ENCODE data around the gene E4F1. TPM values are rescaled to one million over a fixed set of nuclear protein-coding genes. Genes with fewer than 3 reads are reported as not detected.

The E4F1 gene
- total and polyA plus RNA-seq, 2 donors (not counting 1 experiment from before 2014, with no cell fraction given), result 41.8 to 70.9 TPM

DNA sequence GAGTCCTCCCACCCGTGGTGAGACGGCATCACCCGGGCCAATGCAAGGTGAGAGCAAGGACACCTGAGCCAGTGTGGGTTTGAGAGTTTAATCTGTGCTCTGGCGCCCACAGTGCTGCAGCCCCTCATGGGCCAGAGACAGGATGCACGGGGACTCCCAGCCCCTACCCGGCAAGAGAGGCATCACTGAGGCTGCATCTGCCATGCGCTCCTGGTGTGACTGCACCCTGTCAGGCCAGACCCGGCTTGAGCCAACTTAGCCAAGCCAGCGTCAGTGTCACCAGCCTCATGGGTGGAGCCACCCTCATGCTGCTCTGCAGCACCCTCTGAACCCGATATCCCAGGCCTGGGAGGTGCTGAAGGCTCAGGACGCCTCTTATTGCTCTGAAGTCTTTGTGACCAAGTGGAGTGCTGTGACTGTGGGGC is 11.5 kb upstream of the E4F1 start:
- Mint-ChIP-seq H3K27ac (peak overlapping the region; percentile 50), H3K9me3 (ENCODE audit: insufficient read depth) (no peaks in the 10 kb centered on the region), H3K27me3 (no peaks in the 10 kb centered on the region), H3K4me3 (no peak overlapping the region), H3K4me1 (peaks cover 25% of the 10 kb centered on the region)
- H3K4me3 ChIP-seq (ENCODE audit: control extremely low read depth in 1 of 5, extremely low read depth in 1 of 5, insufficient read depth in 1 of 5, low read depth in 2 of 5, low read length in 4 of 5), result no peak overlapping the region
- no peak overlapping the region for H3K27ac ChIP-seq (ENCODE audit: low read length in 2 of 2)
- H3K9me3 ChIP-seq (ENCODE audit: control extremely low read depth in 1 of 3, control insufficient read depth in 2 of 3, insufficient read depth in 1 of 3, low read length in 2 of 3), result no peaks in the 10 kb centered on the region
- H3K79me2 ChIP-seq (ENCODE audit: control insufficient read depth, insufficient read depth, low read length), result peaks cover 14% of the 10 kb centered on the region
- H2AFZ ChIP-seq (ENCODE audit: insufficient read depth, low read depth, low read length, poor library complexity, severe bottlenecking), result no peak overlapping the region
- CTCF ChIA-PET, result interaction anchor here (1.0 kb wide), 1 partner anchor 17 kb away, joined by 3 read pairs; no protein-coding TSS in a partner anchor
- no peak overlapping the region for H3K4me2 ChIP-seq (replicated peaks; ENCODE audit: low read depth, low read length, poor library complexity, severe bottlenecking)
- intact Hi-C loops (cut with micrococcal nuclease), result no loop called here
- H4K20me1 ChIP-seq (ENCODE audit: control insufficient read depth, insufficient read depth, low read length, poor library complexity, severe bottlenecking), result peaks cover 11% of the 10 kb centered on the region
- POLR2A ChIA-PET, result interaction anchor here (0.7 kb wide), 1 partner anchor 10 kb away, joined by 3 read pairs; no protein-coding TSS in a partner anchor
- WGBS (ENCODE audit: insufficient coverage), result 97% methylated on average over 8 of the region's 11 CpGs
- no peak for TF ChIP-seq EZH2 (IDR thresholded peaks at IDR 0.05; ENCODE audit: borderline replicate concordance, insufficient read depth, low read depth, low read length, poor library complexity, severe bottlenecking)
- TF ChIP-seq, protein P1, sequence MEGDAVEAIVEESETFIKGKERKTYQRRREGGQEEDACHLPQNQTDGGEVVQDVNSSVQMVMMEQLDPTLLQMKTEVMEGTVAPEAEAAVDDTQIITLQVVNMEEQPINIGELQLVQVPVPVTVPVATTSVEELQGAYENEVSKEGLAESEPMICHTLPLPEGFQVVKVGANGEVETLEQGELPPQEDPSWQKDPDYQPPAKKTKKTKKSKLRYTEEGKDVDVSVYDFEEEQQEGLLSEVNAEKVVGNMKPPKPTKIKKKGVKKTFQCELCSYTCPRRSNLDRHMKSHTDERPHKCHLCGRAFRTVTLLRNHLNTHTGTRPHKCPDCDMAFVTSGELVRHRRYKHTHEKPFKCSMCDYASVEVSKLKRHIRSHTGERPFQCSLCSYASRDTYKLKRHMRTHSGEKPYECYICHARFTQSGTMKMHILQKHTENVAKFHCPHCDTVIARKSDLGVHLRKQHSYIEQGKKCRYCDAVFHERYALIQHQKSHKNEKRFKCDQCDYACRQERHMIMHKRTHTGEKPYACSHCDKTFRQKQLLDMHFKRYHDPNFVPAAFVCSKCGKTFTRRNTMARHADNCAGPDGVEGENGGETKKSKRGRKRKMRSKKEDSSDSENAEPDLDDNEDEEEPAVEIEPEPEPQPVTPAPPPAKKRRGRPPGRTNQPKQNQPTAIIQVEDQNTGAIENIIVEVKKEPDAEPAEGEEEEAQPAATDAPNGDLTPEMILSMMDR (IDR thresholded peaks at IDR 0.05), result no peak
- peaks cover 10 to 19% of the 10 kb centered on the region in 2 donors for H3K4me1 ChIP-seq (ENCODE audit: control insufficient read depth in 2 of 2, insufficient read depth in 2 of 2, low read length in 2 of 2)
- H3K27me3 ChIP-seq (replicated peaks in 1 of 4; ENCODE audit: control extremely low read depth in 1 of 4, control insufficient read depth in 3 of 4, insufficient read depth in 4 of 4, low read length in 3 of 4), result no peaks in the 10 kb centered on the region
- ATAC-seq (ENCODE audit: low read depth) (no peak), DNase-seq (no peak)
- H3K36me3 ChIP-seq (replicated peaks in 1 of 2; ENCODE audit: control extremely low read depth in 1 of 2, control insufficient read depth in 1 of 2, extremely low read depth in 1 of 2, insufficient read depth in 2 of 2, low read length in 1 of 2), result peaks cover 0 to 35% of the 10 kb centered on the region in 2 experiments
- no peak overlapping the region for H3K9ac ChIP-seq (ENCODE audit: low read length)

DNA sequence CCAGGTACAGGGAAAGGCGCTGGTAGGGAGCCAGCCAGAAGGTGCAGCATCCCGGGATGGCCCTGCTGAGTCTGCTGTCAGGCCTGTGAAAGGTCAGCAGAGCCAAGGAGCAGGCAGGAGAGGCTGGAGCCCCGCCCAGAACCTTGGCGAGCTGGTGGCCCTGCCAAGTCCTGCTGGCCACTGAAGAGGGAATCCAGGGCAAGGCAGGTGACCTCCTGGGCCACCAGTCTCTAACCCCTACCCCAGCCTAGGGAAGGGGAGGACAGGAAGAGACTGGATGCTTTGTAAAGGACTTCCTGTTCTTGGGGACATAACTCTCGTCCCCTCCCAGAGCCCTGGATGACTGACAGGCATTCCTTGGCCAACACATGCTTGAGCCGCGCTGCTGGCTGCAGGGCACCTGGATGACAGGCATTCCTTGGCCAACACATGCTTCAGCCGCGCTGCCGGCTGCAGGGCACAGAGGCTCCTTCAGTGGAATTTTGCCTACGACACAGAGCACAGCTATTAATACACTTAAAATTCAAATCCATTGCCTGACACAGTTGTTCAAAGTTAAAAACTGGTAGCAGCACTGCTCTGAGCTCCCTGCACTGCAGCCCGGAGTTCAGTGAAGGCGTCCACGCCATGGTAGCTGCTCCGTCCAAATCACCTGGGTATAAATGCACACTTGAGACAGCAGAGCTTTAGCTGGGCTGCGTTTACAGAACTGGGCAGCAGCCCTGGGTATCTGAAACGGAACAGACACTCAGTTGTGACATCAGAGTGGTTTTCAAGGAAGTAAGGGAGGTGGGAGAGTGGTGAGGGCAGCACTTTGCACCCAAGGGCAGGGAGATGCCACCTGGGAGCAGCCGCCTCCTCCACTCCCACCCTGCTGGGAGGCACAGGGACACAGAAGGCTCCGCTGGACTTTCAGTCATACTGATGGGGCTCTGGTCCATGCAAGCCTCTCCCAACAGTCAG is 10.7 kb upstream of the E4F1 start:
- peaks cover 10 to 18% of the 10 kb centered on the region in 2 donors for H3K4me1 ChIP-seq (ENCODE audit: control insufficient read depth in 2 of 2, insufficient read depth in 2 of 2, low read length in 2 of 2)
- H3K9ac ChIP-seq (ENCODE audit: low read length), result no peak overlapping the region
- Mint-ChIP-seq H3K27ac (peak overlapping the region; percentile 50), H3K4me1 (peaks cover 18% of the 10 kb centered on the region), H3K4me3 (peak overlapping the region; percentile 78), H3K9me3 (ENCODE audit: insufficient read depth) (no peaks in the 10 kb centered on the region), H3K27me3 (no peaks in the 10 kb centered on the region)
- H3K4me3 ChIP-seq (ENCODE audit: control extremely low read depth in 1 of 5, extremely low read depth in 1 of 5, insufficient read depth in 1 of 5, low read depth in 2 of 5, low read length in 4 of 5), result no peak overlapping the region
- WGBS (ENCODE audit: insufficient coverage), result 92% methylated on average over 19 of the region's 19 CpGs
- no peak for TF ChIP-seq EZH2 (IDR thresholded peaks at IDR 0.05; ENCODE audit: borderline replicate concordance, insufficient read depth, low read depth, low read length, poor library complexity, severe bottlenecking)
- TF ChIP-seq, protein P1 (IDR thresholded peaks at IDR 0.05), result no peak
- H3K27me3 ChIP-seq (replicated peaks in 1 of 4; ENCODE audit: control extremely low read depth in 1 of 4, control insufficient read depth in 3 of 4, insufficient read depth in 4 of 4, low read length in 3 of 4), result no peaks in the 10 kb centered on the region
- H3K27ac ChIP-seq (ENCODE audit: low read length in 2 of 2), result no peak overlapping the region
- ATAC-seq (ENCODE audit: low read depth) (no peak), DNase-seq (no peak)
- H3K4me2 ChIP-seq (replicated peaks; ENCODE audit: low read depth, low read length, poor library complexity, severe bottlenecking), result peak overlapping the region; percentile 97
- H4K20me1 ChIP-seq (ENCODE audit: control insufficient read depth, insufficient read depth, low read length, poor library complexity, severe bottlenecking), result peaks cover 11% of the 10 kb centered on the region
- ChIA-PET POLR2A (no interaction called here), CTCF (no interaction called here)
- no peak overlapping the region for H2AFZ ChIP-seq (ENCODE audit: insufficient read depth, low read depth, low read length, poor library complexity, severe bottlenecking)
- no peaks in the 10 kb centered on the region for H3K9me3 ChIP-seq (ENCODE audit: control extremely low read depth in 1 of 3, control insufficient read depth in 2 of 3, insufficient read depth in 1 of 3, low read length in 2 of 3)
- H3K36me3 ChIP-seq (replicated peaks in 1 of 2; ENCODE audit: control extremely low read depth in 1 of 2, control insufficient read depth in 1 of 2, extremely low read depth in 1 of 2, insufficient read depth in 2 of 2, low read length in 1 of 2), result peaks cover 0 to 28% of the 10 kb centered on the region in 2 experiments
- intact Hi-C loops (cut with micrococcal nuclease), result no loop called here
- H3K79me2 ChIP-seq (ENCODE audit: control insufficient read depth, insufficient read depth, low read length), result peaks cover 11% of the 10 kb centered on the region

All from B cell (primary cell).